H1 (cell line): Measurements from ENCODE around the gene NFKBIE.

ENCODE experiments used
- EZH2 ChIP-seq: fragments of 200-600 bp; sonication (generic); IDR thresholded peaks from 2 replicates; pipeline ENCODE4 v1.7.1; 2012; ENCODE audit warnings: low read depth, mild to moderate bottlenecking, moderate library complexity, low read length, inconsistent platforms; ENCODE audit not compliant: severe bottlenecking
- TAF1 ChIP-seq: IDR thresholded peaks from 2 replicates; pipeline ENCODE4 v1.6.1; 2011; ENCODE audit warnings: mild to moderate bottlenecking, low read depth, low read length

GRCh38 chr6:44264154-44265006 lies 971 bp downstream of the NFKBIE start:
- TF ChIP-seq TAF1 (no peak), EZH2 (no peak)
